Activated naive CD4-positive, alpha-beta T cell treated with anti-CD3 and anti-CD28 coated beads for 36 hours (primary cell): ENCODE measurements around the gene DLG2. TPM values are rescaled to one million over a fixed set of nuclear protein-coding genes. Genes with fewer than 3 reads are reported as not detected.
"Not testable (repeated sequence)": the region's sequence is repeated elsewhere in the genome, so short reads cannot be mapped to it uniquely, and the experiment has no call there.

Source experiments
- CTCF ChIA-PET: fragments of 350-600 bp; sonication (Branson Sonifier 250); formaldehyde crosslinking; loops from one replicate; lab custom pipeline; 2021; ENCODE audit warnings: antibody characterized with exemption; lab: Charles Lee
- DNase-seq: peaks from one replicate; pipeline ENCODE4 v3.0.0-alpha.2; 2020
- H3K27ac Mint-ChIP-seq: one replicate; pipeline ENCODE4 v1.8.0; 2021; ENCODE audit warnings: mild to moderate bottlenecking, mixed read lengths
- H3K27me3 Mint-ChIP-seq: one replicate; pipeline ENCODE4 v1.8.0; 2021; ENCODE audit warnings: low read depth, mixed read lengths
- H3K36me3 Mint-ChIP-seq: one replicate; pipeline ENCODE4 v1.8.0; 2021; ENCODE audit warnings: low read depth, mixed read lengths
- H3K4me1 Mint-ChIP-seq: one replicate; pipeline ENCODE4 v1.8.0; 2021; ENCODE audit warnings: low read depth, mixed read lengths
- H3K4me3 Mint-ChIP-seq: one replicate; pipeline ENCODE4 v1.8.0; 2021; ENCODE audit warnings: mild to moderate bottlenecking, moderate library complexity, mixed read lengths
- H3K9me3 Mint-ChIP-seq: one replicate; pipeline ENCODE4 v1.8.0; 2021; ENCODE audit warnings: mixed read lengths
- intact Hi-C: fragments of 100-400 bp; cut with micrococcal nuclease; formaldehyde crosslinking; loops from one replicate; pipeline ENCODE4 v1.15.1; 2023
- total RNA-seq, 2 experiments: library from RNA; stranded (reverse); gene quantifications; one replicate each; pipeline ENCODE4 v1.2.3, GENCODE V29; 2021

DLG2 gene
- total RNA-seq, 2 experiments from 2014 or later, result 3.3 to 4.6 TPM

DNA sequence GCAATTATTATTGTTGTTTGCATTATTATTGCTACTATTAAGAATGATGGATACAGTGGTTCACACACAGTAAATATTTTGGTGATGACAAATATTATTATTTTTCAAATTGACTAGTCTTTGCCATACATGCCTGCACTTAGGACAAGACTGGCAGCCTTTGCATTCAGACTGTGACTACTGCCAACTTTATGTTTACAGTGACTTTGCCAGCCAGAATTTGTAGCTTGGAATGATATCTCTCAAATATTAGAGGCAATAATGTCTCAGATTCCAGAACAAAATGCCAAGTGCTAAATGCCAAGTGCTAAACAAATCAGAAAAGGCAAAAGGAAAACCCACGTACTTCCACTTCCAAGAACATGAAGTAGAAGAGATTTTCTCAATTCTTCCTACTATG lies 823.1 kb downstream of the DLG2 start:
- DNase-seq, result no peak
- intact Hi-C loops, result no loop called here
- H3K4me1 Mint-ChIP-seq, result no peaks in the 10 kb centered on the region
- CTCF ChIA-PET, result no interaction called here
- peaks cover 20% of the 10 kb centered on the region for H3K9me3 Mint-ChIP-seq
- no peak overlapping the region for H3K4me3 Mint-ChIP-seq
- no peaks in the 10 kb centered on the region for H3K36me3 Mint-ChIP-seq
- H3K27ac Mint-ChIP-seq, result no peak overlapping the region
- H3K27me3 Mint-ChIP-seq, result no peaks in the 10 kb centered on the region

DNA sequence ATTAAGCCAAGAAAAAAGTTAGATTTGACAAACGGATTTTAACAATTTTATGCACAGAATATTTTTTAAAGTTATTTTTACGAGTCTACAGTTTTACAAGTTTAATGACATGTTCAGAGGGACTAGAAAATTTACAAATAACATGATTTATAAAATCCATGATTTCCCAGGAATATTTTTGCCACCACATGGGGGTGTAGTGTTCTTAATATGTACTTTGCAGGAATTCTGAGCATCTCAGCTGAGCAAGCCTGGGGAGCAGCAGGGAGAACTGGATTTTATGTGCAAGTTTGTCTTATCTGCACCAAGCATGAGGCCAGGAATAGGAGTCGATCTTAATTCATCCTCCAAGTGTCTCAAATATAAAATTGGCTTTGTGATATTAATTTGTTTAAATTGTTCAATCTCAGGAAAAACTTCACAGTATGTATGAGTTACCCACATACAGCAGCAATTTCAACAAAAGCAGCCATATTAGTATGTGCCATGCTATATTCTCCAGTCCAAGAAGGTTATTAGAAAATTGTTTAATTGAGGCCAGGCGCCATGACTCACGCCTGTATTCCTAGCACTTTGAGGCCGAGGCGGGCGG lies 826.3 kb downstream of the DLG2 start:
- H3K4me3 Mint-ChIP-seq, result no peak overlapping the region
- H3K27ac Mint-ChIP-seq, result no peak overlapping the region
- CTCF ChIA-PET, result no interaction called here
- no peaks in the 10 kb centered on the region for H3K27me3 Mint-ChIP-seq
- no peaks in the 10 kb centered on the region for H3K4me1 Mint-ChIP-seq
- peaks cover 17% of the 10 kb centered on the region for H3K9me3 Mint-ChIP-seq
- H3K36me3 Mint-ChIP-seq, result no peaks in the 10 kb centered on the region
- no peak for DNase-seq
- intact Hi-C loops, result no loop called here

- no peaks in the 10 kb centered on the region for H3K36me3 Mint-ChIP-seq
- no peak overlapping the region for H3K27ac Mint-ChIP-seq
- intact Hi-C loops, result no loop called here
- no peak overlapping the region for H3K4me3 Mint-ChIP-seq
- DNase-seq, result no peak
- no peaks in the 10 kb centered on the region for H3K27me3 Mint-ChIP-seq
- CTCF ChIA-PET, result no interaction called here
- peaks cover 12% of the 10 kb centered on the region for H3K9me3 Mint-ChIP-seq
- no peaks in the 10 kb centered on the region for H3K4me1 Mint-ChIP-seq
Measured at GRCh38 chr11:84799112-84799511, 828.0 kb downstream of the DLG2 start.

DNA sequence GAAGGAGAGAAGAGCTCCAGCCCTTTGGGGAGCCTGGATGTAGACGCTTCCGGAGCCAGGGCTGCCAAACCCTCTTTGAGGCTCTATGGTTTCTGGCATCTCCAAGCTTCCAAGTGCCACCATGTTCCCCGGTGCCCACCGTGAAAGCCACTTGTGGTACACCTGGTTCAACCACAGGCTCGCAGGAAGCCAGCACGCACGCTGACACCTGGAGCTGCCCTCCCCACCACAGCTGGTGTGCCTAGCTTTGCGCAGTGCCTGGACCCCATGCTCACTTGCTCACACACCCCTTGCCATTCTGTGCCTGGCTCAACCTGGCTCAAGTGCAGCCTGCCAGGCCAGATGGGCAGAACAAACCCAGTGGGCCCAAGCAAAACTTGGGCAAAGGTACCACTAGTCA lies 831.4 kb downstream of the DLG2 start:
- H3K27ac Mint-ChIP-seq, result no peak overlapping the region
- H3K27me3 Mint-ChIP-seq, result no peaks in the 10 kb centered on the region
- peaks cover 10% of the 10 kb centered on the region for H3K9me3 Mint-ChIP-seq
- CTCF ChIA-PET, result no interaction called here
- no peak overlapping the region for H3K4me3 Mint-ChIP-seq
- H3K36me3 Mint-ChIP-seq, result no peaks in the 10 kb centered on the region
- no peaks in the 10 kb centered on the region for H3K4me1 Mint-ChIP-seq
- intact Hi-C loops, result no loop called here
- no peak for DNase-seq

- H3K36me3 Mint-ChIP-seq, result no peaks in the 10 kb centered on the region
- intact Hi-C loops, result no loop called here
- H3K27ac Mint-ChIP-seq, result no peak overlapping the region
- no peak for DNase-seq
- H3K9me3 Mint-ChIP-seq, result peaks cover 10% of the 10 kb centered on the region
- CTCF ChIA-PET, result no interaction called here
- no peaks in the 10 kb centered on the region for H3K4me1 Mint-ChIP-seq
- H3K4me3 Mint-ChIP-seq, result no peak overlapping the region
- no peaks in the 10 kb centered on the region for H3K27me3 Mint-ChIP-seq
Measured at GRCh38 chr11:84794663-84795443, 832.3 kb downstream of the DLG2 start.

GRCh38 chr11:84793318-84793717 lies 833.8 kb downstream of the DLG2 start:
- H3K27ac Mint-ChIP-seq, result no peak overlapping the region

GRCh38 chr11:84790849-84791427 lies 836.2 kb downstream of the DLG2 start:
- Mint-ChIP-seq H3K27ac (no peak overlapping the region), H3K4me1 (no peaks in the 10 kb centered on the region), H3K9me3 (peaks cover 6% of the 10 kb centered on the region), H3K4me3 (no peak overlapping the region), H3K27me3 (no peaks in the 10 kb centered on the region), H3K36me3 (no peaks in the 10 kb centered on the region)
- no peak for DNase-seq
- intact Hi-C loops, result no loop called here
- CTCF ChIA-PET, result no interaction called here

More at GRCh38 chr11:84793318-84793717, 833.8 kb downstream of the DLG2 start:
- intact Hi-C loops, result no loop called here
- CTCF ChIA-PET, result no interaction called here
- Mint-ChIP-seq H3K36me3 (no peaks in the 10 kb centered on the region), H3K9me3 (peaks cover 12% of the 10 kb centered on the region), H3K4me3 (no peak overlapping the region), H3K4me1 (no peaks in the 10 kb centered on the region), H3K27me3 (no peaks in the 10 kb centered on the region)
- no peak for DNase-seq

- intact Hi-C loops, result no loop called here
- Mint-ChIP-seq H3K27me3 (no peaks in the 10 kb centered on the region), H3K4me3 (no peak overlapping the region), H3K9me3 (peaks cover 8% of the 10 kb centered on the region), H3K27ac (no peak overlapping the region), H3K4me1 (no peaks in the 10 kb centered on the region), H3K36me3 (no peaks in the 10 kb centered on the region)
- DNase-seq, result no peak
- CTCF ChIA-PET, result no interaction called here
Measured at GRCh38 chr11:84788220-84788619, 838.9 kb downstream of the DLG2 start.

- H3K27ac Mint-ChIP-seq, H3K36me3 Mint-ChIP-seq, H3K4me3 Mint-ChIP-seq, intact Hi-C loops, H3K4me1 Mint-ChIP-seq, H3K27me3 Mint-ChIP-seq, DNase-seq: not testable (repeated sequence)
- peaks cover 12% of the 10 kb centered on the region for H3K9me3 Mint-ChIP-seq
- CTCF ChIA-PET, result interaction anchor here (0.7 kb wide), 1 partner anchor 14 kb away, joined by 3 read pairs; no protein-coding TSS in a partner anchor
Measured at GRCh38 chr11:84784158-84784557, 843.0 kb downstream of the DLG2 start.

GRCh38 chr11:84780689-84781293 lies 846.4 kb downstream of the DLG2 start:
- H3K27me3 Mint-ChIP-seq, result no peaks in the 10 kb centered on the region
- CTCF ChIA-PET, result no interaction called here
- no peak overlapping the region for H3K4me3 Mint-ChIP-seq

DNA sequence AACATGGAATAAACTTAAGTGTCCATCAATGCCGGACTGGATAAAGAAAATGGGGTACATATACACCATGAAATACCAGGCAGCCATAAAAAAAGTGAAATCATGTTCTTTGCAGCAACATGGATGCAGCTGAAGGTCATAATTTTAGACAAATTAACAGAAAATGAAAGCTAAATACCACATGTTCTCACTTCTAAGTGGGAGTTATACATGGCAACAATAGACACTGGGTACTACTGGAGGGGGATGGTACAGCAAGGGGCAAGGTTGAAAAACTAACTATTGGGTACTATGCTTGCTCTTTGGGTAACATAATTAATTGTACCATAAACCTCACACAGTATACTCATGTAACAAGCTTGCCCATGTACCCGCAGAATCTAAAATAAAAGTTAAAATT lies 851.6 kb downstream of the DLG2 start:
- peaks cover 4% of the 10 kb centered on the region for H3K36me3 Mint-ChIP-seq
- H3K27me3 Mint-ChIP-seq, result no peaks in the 10 kb centered on the region
- H3K27ac Mint-ChIP-seq, result no peak overlapping the region
- H3K4me1 Mint-ChIP-seq, result no peaks in the 10 kb centered on the region
- intact Hi-C loops, result no loop called here
- CTCF ChIA-PET, result no interaction called here
- H3K4me3 Mint-ChIP-seq, result no peak overlapping the region
- peaks cover 22% of the 10 kb centered on the region for H3K9me3 Mint-ChIP-seq
- no peak for DNase-seq

More at GRCh38 chr11:84780689-84781293, 846.4 kb downstream of the DLG2 start:
- Mint-ChIP-seq H3K9me3 (peaks cover 9% of the 10 kb centered on the region), H3K4me1 (no peaks in the 10 kb centered on the region), H3K36me3 (peaks cover 2% of the 10 kb centered on the region), H3K27ac (no peak overlapping the region)
- DNase-seq, result no peak
- intact Hi-C loops, result no loop called here

DNA sequence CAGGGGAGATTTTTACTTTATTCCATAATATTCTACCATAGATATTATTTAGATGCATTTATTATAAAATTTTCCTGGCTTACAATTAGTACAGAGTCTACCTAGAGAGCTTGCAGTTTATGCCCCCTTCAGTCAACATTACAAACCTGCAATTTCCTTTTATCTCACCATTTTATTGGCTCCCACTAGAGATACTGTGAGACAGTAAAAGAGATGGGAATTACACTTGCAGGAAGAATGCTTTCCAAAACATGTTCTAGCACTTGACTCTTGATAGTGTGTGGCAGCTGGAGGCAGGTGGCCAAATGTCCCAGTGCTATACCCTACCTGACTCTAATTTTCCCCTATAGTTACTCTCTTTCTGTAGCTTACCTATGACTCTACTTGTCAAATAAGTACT lies 863.2 kb downstream of the DLG2 start:
- intact Hi-C loops, result no loop called here
- Mint-ChIP-seq H3K4me1 (no peaks in the 10 kb centered on the region), H3K27ac (no peak overlapping the region), H3K27me3 (no peaks in the 10 kb centered on the region), H3K9me3 (peaks cover 11% of the 10 kb centered on the region), H3K4me3 (no peak overlapping the region), H3K36me3 (no peaks in the 10 kb centered on the region)
- CTCF ChIA-PET, result no interaction called here
- DNase-seq, result no peak
